SK-N-SH treated with all-trans-retinoic acid at 6 μM for 48 hours (cell line): Measurements from ENCODE around the gene FAM83C.

Experiments
- CSRNP3 ChIP-seq: fragments of 250-450 bp; sonication (Bioruptor Pico); IDR thresholded peaks from 2 replicates; pipeline ENCODE4 v1.5.1; 2021; ENCODE audit warnings: mild to moderate bottlenecking, moderate library complexity
- POU6F1 ChIP-seq: fragments of 250-450 bp; sonication (Bioruptor Pico); IDR thresholded peaks from 2 replicates; pipeline ENCODE4 v1.8.0; 2021; ENCODE audit warnings: low read depth, mild to moderate bottlenecking, moderate library complexity, borderline replicate concordance
- SNAI2 ChIP-seq: fragments of 250-450 bp; sonication (Bioruptor Pico); IDR thresholded peaks from 2 replicates; pipeline ENCODE4 v1.5.0; 2020; ENCODE audit warnings: mild to moderate bottlenecking, moderate library complexity
- TOX ChIP-seq: fragments of 250-450 bp; sonication (Bioruptor Pico); IDR thresholded peaks from 2 replicates; pipeline ENCODE4 v1.8.0; 2021; ENCODE audit warnings: mild to moderate bottlenecking, moderate library complexity, borderline replicate concordance

DNA sequence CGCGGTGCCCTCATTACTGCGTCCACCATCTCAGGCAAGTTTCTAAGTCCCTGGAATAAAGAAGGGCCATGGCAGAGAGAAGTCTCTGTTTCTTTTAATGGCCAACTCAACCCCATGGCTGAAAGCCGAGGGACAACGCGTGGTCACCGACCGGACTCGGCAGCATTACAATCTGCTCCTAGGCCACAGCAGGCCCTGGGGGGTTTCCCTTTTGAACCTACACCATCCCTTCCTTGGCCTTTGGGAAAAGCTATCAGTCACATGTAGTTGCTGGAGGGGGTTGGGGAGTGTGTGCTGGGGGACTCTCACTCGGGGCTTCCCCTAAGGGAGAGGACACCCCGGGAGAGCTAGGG is 11.1 kb upstream of the FAM83C start:
- no peak for TF ChIP-seq CSRNP3
- TF ChIP-seq POU6F1, result no peak
- TF ChIP-seq TOX (CRISPR knock-in tag), result no peak
- no peak for TF ChIP-seq SNAI2 (CRISPR knock-in tag)
